ENCODE measurements around the gene SHC2.

The SHC2 gene

DNA sequence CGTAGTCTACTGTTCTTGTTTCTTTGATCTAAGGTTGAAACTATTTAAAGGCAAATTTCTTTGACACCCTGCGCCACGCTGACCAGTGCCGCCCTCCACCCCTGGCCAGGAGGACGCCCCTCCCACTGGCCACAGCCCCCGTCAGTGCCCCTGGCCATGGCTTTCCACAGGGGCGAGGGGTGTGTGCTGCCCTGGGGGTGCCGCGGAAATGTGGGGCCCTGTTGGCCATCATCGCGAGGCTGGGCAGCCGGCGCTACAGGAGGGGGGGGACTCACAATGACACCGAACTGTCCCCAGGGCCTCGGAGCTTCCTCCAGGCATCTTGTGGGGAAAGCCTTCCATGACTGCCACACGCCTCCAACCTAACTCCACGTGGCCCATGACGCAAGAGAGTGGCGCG, 10.9 kb downstream of the SHC2 start:
- TF ChIP-seq, protein P1, sequence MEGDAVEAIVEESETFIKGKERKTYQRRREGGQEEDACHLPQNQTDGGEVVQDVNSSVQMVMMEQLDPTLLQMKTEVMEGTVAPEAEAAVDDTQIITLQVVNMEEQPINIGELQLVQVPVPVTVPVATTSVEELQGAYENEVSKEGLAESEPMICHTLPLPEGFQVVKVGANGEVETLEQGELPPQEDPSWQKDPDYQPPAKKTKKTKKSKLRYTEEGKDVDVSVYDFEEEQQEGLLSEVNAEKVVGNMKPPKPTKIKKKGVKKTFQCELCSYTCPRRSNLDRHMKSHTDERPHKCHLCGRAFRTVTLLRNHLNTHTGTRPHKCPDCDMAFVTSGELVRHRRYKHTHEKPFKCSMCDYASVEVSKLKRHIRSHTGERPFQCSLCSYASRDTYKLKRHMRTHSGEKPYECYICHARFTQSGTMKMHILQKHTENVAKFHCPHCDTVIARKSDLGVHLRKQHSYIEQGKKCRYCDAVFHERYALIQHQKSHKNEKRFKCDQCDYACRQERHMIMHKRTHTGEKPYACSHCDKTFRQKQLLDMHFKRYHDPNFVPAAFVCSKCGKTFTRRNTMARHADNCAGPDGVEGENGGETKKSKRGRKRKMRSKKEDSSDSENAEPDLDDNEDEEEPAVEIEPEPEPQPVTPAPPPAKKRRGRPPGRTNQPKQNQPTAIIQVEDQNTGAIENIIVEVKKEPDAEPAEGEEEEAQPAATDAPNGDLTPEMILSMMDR (IDR thresholded peaks at IDR 0.05; ENCODE audit: low read length): no peak
- TF ChIP-seq EZH2 (IDR thresholded peaks at IDR 0.05; ENCODE audit: borderline replicate concordance, low read length): no peak
- no peaks in the 10 kb centered on the region for H3K79me2 ChIP-seq (ENCODE audit: insufficient read depth, low read length)
- H4K20me1 ChIP-seq (ENCODE audit: insufficient read depth, low read length): no peaks in the 10 kb centered on the region
- H2AFZ ChIP-seq (ENCODE audit: low read length): no peak overlapping the region
- H3K4me3 ChIP-seq (ENCODE audit: low read depth, low read length, poor library complexity, severe bottlenecking): no peak overlapping the region
- H3K9me3 ChIP-seq (ENCODE audit: low read length): no peaks in the 10 kb centered on the region
- H3K27me3 ChIP-seq (ENCODE audit: insufficient read depth, low read length): no peaks in the 10 kb centered on the region
- H3K4me1 ChIP-seq (ENCODE audit: insufficient read depth, low read length, severe bottlenecking): no peaks in the 10 kb centered on the region
- H3K4me2 ChIP-seq (ENCODE audit: low read length): no peak overlapping the region
- H3F3A ChIP-seq (ENCODE audit: insufficient read depth, low read length): no peaks in the 10 kb centered on the region
- no peaks in the 10 kb centered on the region for H3K36me3 ChIP-seq (ENCODE audit: insufficient read depth, low read length)
- H3K9ac ChIP-seq (ENCODE audit: low read length): no peak overlapping the region
- no peak overlapping the region for H3K27ac ChIP-seq (ENCODE audit: low read depth, low read length, poor library complexity, severe bottlenecking)
- no peaks in the 10 kb centered on the region for H3K9me2 ChIP-seq (ENCODE audit: low read depth, low read length)

DNA sequence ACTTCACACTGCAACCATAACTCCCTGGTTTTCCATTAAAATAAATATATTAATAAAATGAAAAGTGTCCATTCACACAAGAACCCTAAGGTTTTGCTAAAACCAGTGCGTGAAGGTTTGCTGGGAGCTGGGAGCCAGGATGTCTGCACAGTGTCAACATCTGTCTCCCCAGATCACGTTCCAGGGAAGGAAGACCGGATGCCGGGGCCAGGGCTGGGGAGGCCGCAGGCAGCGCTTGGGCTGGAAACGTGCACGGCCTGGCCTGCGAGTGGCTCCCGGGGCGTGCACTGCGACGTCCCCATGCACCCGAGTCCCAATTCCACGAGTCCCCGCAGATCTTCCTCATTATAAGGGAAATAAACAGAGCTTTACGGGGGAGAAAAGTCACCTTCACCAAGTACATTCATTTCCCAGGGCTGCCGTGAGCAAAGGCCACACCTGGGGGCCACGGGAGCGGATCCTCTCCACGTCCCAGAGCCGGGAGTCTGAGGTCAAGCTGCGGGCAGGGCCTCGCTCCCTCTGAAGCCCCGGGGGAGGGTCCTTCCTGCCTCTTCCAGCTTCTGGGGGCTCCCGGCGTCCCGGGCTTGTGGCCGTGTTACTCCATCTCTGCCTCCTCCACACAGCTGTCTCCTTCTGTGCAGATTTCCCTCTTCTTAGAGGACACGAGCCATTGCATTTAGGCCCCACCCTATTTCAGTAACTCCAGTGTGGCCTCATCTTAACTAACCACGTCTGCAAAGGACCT, 12.8 kb downstream of the SHC2 start:
- Histone ChIP-seq H3K27me3 (ENCODE audit: insufficient read depth, low read length) (no peaks in the 10 kb centered on the region), H3K4me2 (ENCODE audit: low read length) (no peak overlapping the region)
- TF ChIP-seq EZH2 (IDR thresholded peaks at IDR 0.05; ENCODE audit: borderline replicate concordance, low read length): no peak
- TF ChIP-seq, protein P1 (IDR thresholded peaks at IDR 0.05; ENCODE audit: low read length): no peak

DNA sequence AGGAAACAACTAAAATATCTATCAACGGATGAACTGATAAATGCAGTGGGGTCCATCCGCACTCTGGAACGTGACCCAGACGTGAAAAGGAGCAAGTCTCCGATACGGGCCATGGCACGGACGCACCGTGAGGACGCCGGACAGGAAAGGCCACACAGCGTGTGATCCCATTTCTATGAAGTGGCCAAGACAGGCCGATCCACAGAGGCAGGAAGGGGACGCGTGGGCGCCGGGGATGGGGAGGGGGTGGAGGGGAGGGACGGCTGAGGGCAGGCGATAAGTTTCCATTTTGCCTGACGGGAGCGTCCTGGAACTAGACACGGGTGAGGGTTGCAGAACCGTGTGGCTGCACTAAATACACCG, 13.8 kb downstream of the SHC2 start:
- H3K27ac ChIP-seq (ENCODE audit: low read depth, low read length, poor library complexity, severe bottlenecking): no peak overlapping the region
- H3K79me2 ChIP-seq (ENCODE audit: insufficient read depth, low read length): no peaks in the 10 kb centered on the region
- no peaks in the 10 kb centered on the region for H3K9me2 ChIP-seq (ENCODE audit: low read depth, low read length)
- no peaks in the 10 kb centered on the region for H4K20me1 ChIP-seq (ENCODE audit: insufficient read depth, low read length)
- no peaks in the 10 kb centered on the region for H3K27me3 ChIP-seq (ENCODE audit: insufficient read depth, low read length)
- H3K4me2 ChIP-seq (ENCODE audit: low read length): no peak overlapping the region
- H3K4me3 ChIP-seq (ENCODE audit: low read depth, low read length, poor library complexity, severe bottlenecking): no peak overlapping the region
- no peak for TF ChIP-seq EZH2 (IDR thresholded peaks at IDR 0.05; ENCODE audit: borderline replicate concordance, low read length)
- TF ChIP-seq, protein P1 (IDR thresholded peaks at IDR 0.05; ENCODE audit: low read length): no peak
- H3K4me1 ChIP-seq (ENCODE audit: insufficient read depth, low read length, severe bottlenecking): no peaks in the 10 kb centered on the region
- H2AFZ ChIP-seq (ENCODE audit: low read length): no peak overlapping the region
- H3F3A ChIP-seq (ENCODE audit: insufficient read depth, low read length): no peaks in the 10 kb centered on the region
- H3K9me3 ChIP-seq (ENCODE audit: low read length): no peaks in the 10 kb centered on the region
- no peaks in the 10 kb centered on the region for H3K36me3 ChIP-seq (ENCODE audit: insufficient read depth, low read length)
- no peak overlapping the region for H3K9ac ChIP-seq (ENCODE audit: low read length)

More for the DNA sequence above, 12.8 kb downstream of the SHC2 start:
- H3K9me2 ChIP-seq (ENCODE audit: low read depth, low read length): no peaks in the 10 kb centered on the region
- no peaks in the 10 kb centered on the region for H3K4me1 ChIP-seq (ENCODE audit: insufficient read depth, low read length, severe bottlenecking)
- no peak overlapping the region for H2AFZ ChIP-seq (ENCODE audit: low read length)
- no peaks in the 10 kb centered on the region for H4K20me1 ChIP-seq (ENCODE audit: insufficient read depth, low read length)
- no peaks in the 10 kb centered on the region for H3K36me3 ChIP-seq (ENCODE audit: insufficient read depth, low read length)
- H3K79me2 ChIP-seq (ENCODE audit: insufficient read depth, low read length): no peaks in the 10 kb centered on the region
- no peaks in the 10 kb centered on the region for H3F3A ChIP-seq (ENCODE audit: insufficient read depth, low read length)
- H3K9ac ChIP-seq (ENCODE audit: low read length): no peak overlapping the region
- H3K4me3 ChIP-seq (ENCODE audit: low read depth, low read length, poor library complexity, severe bottlenecking): no peak overlapping the region
- H3K9me3 ChIP-seq (ENCODE audit: low read length): no peaks in the 10 kb centered on the region
- H3K27ac ChIP-seq (ENCODE audit: low read depth, low read length, poor library complexity, severe bottlenecking): no peak overlapping the region
